ENCODE data around the gene DHX57.

Gene DHX57

GRCh38 chr2:38889045-38889444 lies 13.3 kb upstream of the DHX57 start:
- Histone ChIP-seq H3K27me3 (ENCODE audit: insufficient read depth, low read length) (no peaks in the 10 kb centered on the region), H3K36me3 (ENCODE audit: insufficient read depth, low read length) (no peaks in the 10 kb centered on the region)

GRCh38 chr2:38887902-38888554 lies 12.3 kb upstream of the DHX57 start:
- H2AFZ ChIP-seq (ENCODE audit: low read depth, low read length): no peak overlapping the region
- H3K36me3 ChIP-seq (ENCODE audit: insufficient read depth, low read length): no peaks in the 10 kb centered on the region
- H3K4me3 ChIP-seq (ENCODE audit: low read length): no peak overlapping the region
- H3K27me3 ChIP-seq (ENCODE audit: insufficient read depth, low read length): no peaks in the 10 kb centered on the region
- H3K9me3 ChIP-seq (ENCODE audit: low read length): peaks cover 3% of the 10 kb centered on the region
- H3K4me1 ChIP-seq (ENCODE audit: insufficient read depth, low read length): no peaks in the 10 kb centered on the region

More at GRCh38 chr2:38889045-38889444, 13.3 kb upstream of the DHX57 start:
- H3K9me3 ChIP-seq (ENCODE audit: low read length): peaks cover 3% of the 10 kb centered on the region
- H3K4me1 ChIP-seq (ENCODE audit: insufficient read depth, low read length): no peaks in the 10 kb centered on the region
- no peak overlapping the region for H3K4me3 ChIP-seq (ENCODE audit: low read length)
- H2AFZ ChIP-seq (ENCODE audit: low read depth, low read length): no peak overlapping the region

GRCh38 chr2:38887347-38887746 lies 11.6 kb upstream of the DHX57 start:
- H3K27me3 ChIP-seq (ENCODE audit: insufficient read depth, low read length): no peaks in the 10 kb centered on the region
- H3K4me3 ChIP-seq (ENCODE audit: low read length): no peak overlapping the region
- no peaks in the 10 kb centered on the region for H3K4me1 ChIP-seq (ENCODE audit: insufficient read depth, low read length)
- peaks cover 2% of the 10 kb centered on the region for H3K36me3 ChIP-seq (ENCODE audit: insufficient read depth, low read length)
- H2AFZ ChIP-seq (ENCODE audit: low read depth, low read length): no peak overlapping the region
- peaks cover 3% of the 10 kb centered on the region for H3K9me3 ChIP-seq (ENCODE audit: low read length)

- Histone ChIP-seq H3K27me3 (ENCODE audit: insufficient read depth, low read length) (no peaks in the 10 kb centered on the region), H2AFZ (ENCODE audit: low read depth, low read length) (no peak overlapping the region), H3K4me3 (ENCODE audit: low read length) (no peak overlapping the region), H3K9me3 (ENCODE audit: low read length) (peaks cover 3% of the 10 kb centered on the region), H3K36me3 (ENCODE audit: insufficient read depth, low read length) (peaks cover 6% of the 10 kb centered on the region), H3K4me1 (ENCODE audit: insufficient read depth, low read length) (no peaks in the 10 kb centered on the region)
These were observed 10.3 kb upstream of the DHX57 start for GRCh38 chr2:38886063-38886462.

GRCh38 chr2:38876407-38876806 lies 673 bp upstream of the DHX57 start:
- Histone ChIP-seq H2AFZ (ENCODE audit: low read depth, low read length) (peak overlapping the region; percentile 99), H3K27me3 (ENCODE audit: insufficient read depth, low read length) (no peaks in the 10 kb centered on the region), H3K9me3 (ENCODE audit: low read length) (peaks cover 3% of the 10 kb centered on the region), H3K4me1 (ENCODE audit: insufficient read depth, low read length) (peaks cover 14% of the 10 kb centered on the region), H3K4me3 (ENCODE audit: low read length) (peak overlapping the region; percentile 97), H3K36me3 (ENCODE audit: insufficient read depth, low read length) (peaks cover 9% of the 10 kb centered on the region)

GRCh38 chr2:38875227-38875575 lies 533 bp downstream of the DHX57 start:
- no peaks in the 10 kb centered on the region for H3K36me3 ChIP-seq (ENCODE audit: insufficient read depth, low read length)
- peak overlapping the region; percentile 97 for H3K4me3 ChIP-seq (ENCODE audit: low read length)
- peaks cover 3% of the 10 kb centered on the region for H3K9me3 ChIP-seq (ENCODE audit: low read length)
- H3K27me3 ChIP-seq (ENCODE audit: insufficient read depth, low read length): no peaks in the 10 kb centered on the region
- H2AFZ ChIP-seq (ENCODE audit: low read depth, low read length): peak overlapping the region; percentile 99
- H3K4me1 ChIP-seq (ENCODE audit: insufficient read depth, low read length): peaks cover 14% of the 10 kb centered on the region

- H3K27me3 ChIP-seq (ENCODE audit: insufficient read depth, low read length): no peaks in the 10 kb centered on the region
- no peak overlapping the region for H3K4me3 ChIP-seq (ENCODE audit: low read length)
These were observed 2.0 kb downstream of the DHX57 start for GRCh38 chr2:38873763-38874162.

GRCh38 chr2:38871432-38871831 lies 4.3 kb downstream of the DHX57 start:
- Histone ChIP-seq H3K27me3 (ENCODE audit: insufficient read depth, low read length) (no peaks in the 10 kb centered on the region), H3K4me1 (ENCODE audit: insufficient read depth, low read length) (peaks cover 10% of the 10 kb centered on the region), H3K36me3 (ENCODE audit: insufficient read depth, low read length) (peaks cover 12% of the 10 kb centered on the region), H3K4me3 (ENCODE audit: low read length) (no peak overlapping the region), H2AFZ (ENCODE audit: low read depth, low read length) (no peak overlapping the region), H3K9me3 (ENCODE audit: low read length) (peaks cover 3% of the 10 kb centered on the region)

More at GRCh38 chr2:38873763-38874162, 2.0 kb downstream of the DHX57 start:
- Histone ChIP-seq H3K36me3 (ENCODE audit: insufficient read depth, low read length) (no peaks in the 10 kb centered on the region), H3K9me3 (ENCODE audit: low read length) (peaks cover 3% of the 10 kb centered on the region), H3K4me1 (ENCODE audit: insufficient read depth, low read length) (peaks cover 14% of the 10 kb centered on the region), H2AFZ (ENCODE audit: low read depth, low read length) (no peak overlapping the region)

- Histone ChIP-seq H3K9me3 (ENCODE audit: low read length) (peaks cover 3% of the 10 kb centered on the region), H3K4me3 (ENCODE audit: low read length) (no peak overlapping the region), H3K27me3 (ENCODE audit: insufficient read depth, low read length) (no peaks in the 10 kb centered on the region), H3K36me3 (ENCODE audit: insufficient read depth, low read length) (peaks cover 31% of the 10 kb centered on the region), H3K4me1 (ENCODE audit: insufficient read depth, low read length) (no peaks in the 10 kb centered on the region), H2AFZ (ENCODE audit: low read depth, low read length) (no peak overlapping the region)
These were observed 8.8 kb downstream of the DHX57 start for GRCh38 chr2:38866773-38867443.

- Histone ChIP-seq H2AFZ (ENCODE audit: low read depth, low read length) (no peak overlapping the region), H3K4me1 (ENCODE audit: insufficient read depth, low read length) (no peaks in the 10 kb centered on the region), H3K4me3 (ENCODE audit: low read length) (no peak overlapping the region), H3K36me3 (ENCODE audit: insufficient read depth, low read length) (peaks cover 67% of the 10 kb centered on the region), H3K9me3 (ENCODE audit: low read length) (peaks cover 2% of the 10 kb centered on the region), H3K27me3 (ENCODE audit: insufficient read depth, low read length) (no peaks in the 10 kb centered on the region)
These were observed 12.6 kb downstream of the DHX57 start for GRCh38 chr2:38863061-38863695.

- Histone ChIP-seq H3K36me3 (ENCODE audit: insufficient read depth, low read length) (peaks cover 65% of the 10 kb centered on the region), H3K9me3 (ENCODE audit: low read length) (peaks cover 2% of the 10 kb centered on the region), H3K4me1 (ENCODE audit: insufficient read depth, low read length) (no peaks in the 10 kb centered on the region), H3K27me3 (ENCODE audit: insufficient read depth, low read length) (no peaks in the 10 kb centered on the region), H3K4me3 (ENCODE audit: low read length) (no peak overlapping the region), H2AFZ (ENCODE audit: low read depth, low read length) (no peak overlapping the region)
These were observed 13.3 kb downstream of the DHX57 start for GRCh38 chr2:38862476-38862875.

- H3K9me3 ChIP-seq (ENCODE audit: low read length): peaks cover 2% of the 10 kb centered on the region
- H2AFZ ChIP-seq (ENCODE audit: low read depth, low read length): no peak overlapping the region
- H3K4me1 ChIP-seq (ENCODE audit: insufficient read depth, low read length): no peaks in the 10 kb centered on the region
- H3K36me3 ChIP-seq (ENCODE audit: insufficient read depth, low read length): peaks cover 78% of the 10 kb centered on the region
- H3K27me3 ChIP-seq (ENCODE audit: insufficient read depth, low read length): no peaks in the 10 kb centered on the region
- H3K4me3 ChIP-seq (ENCODE audit: low read length): no peak overlapping the region
These were observed 19.6 kb downstream of the DHX57 start for GRCh38 chr2:38856165-38856564.

- H3K9me3 ChIP-seq (ENCODE audit: low read length): no peaks in the 10 kb centered on the region
- no peaks in the 10 kb centered on the region for H3K27me3 ChIP-seq (ENCODE audit: insufficient read depth, low read length)
- H2AFZ ChIP-seq (ENCODE audit: low read depth, low read length): no peak overlapping the region
- H3K36me3 ChIP-seq (ENCODE audit: insufficient read depth, low read length): peaks cover 61% of the 10 kb centered on the region
- no peaks in the 10 kb centered on the region for H3K4me1 ChIP-seq (ENCODE audit: insufficient read depth, low read length)
- no peak overlapping the region for H3K4me3 ChIP-seq (ENCODE audit: low read length)
These were observed 25.7 kb downstream of the DHX57 start for GRCh38 chr2:38850045-38850444.
